ENCODE results near the gene TTYH1.
"Not testable (repeated sequence)": the region's sequence is repeated elsewhere in the genome, so short reads cannot be mapped to it uniquely, and the experiment has no call there.

The TTYH1 gene

DNA sequence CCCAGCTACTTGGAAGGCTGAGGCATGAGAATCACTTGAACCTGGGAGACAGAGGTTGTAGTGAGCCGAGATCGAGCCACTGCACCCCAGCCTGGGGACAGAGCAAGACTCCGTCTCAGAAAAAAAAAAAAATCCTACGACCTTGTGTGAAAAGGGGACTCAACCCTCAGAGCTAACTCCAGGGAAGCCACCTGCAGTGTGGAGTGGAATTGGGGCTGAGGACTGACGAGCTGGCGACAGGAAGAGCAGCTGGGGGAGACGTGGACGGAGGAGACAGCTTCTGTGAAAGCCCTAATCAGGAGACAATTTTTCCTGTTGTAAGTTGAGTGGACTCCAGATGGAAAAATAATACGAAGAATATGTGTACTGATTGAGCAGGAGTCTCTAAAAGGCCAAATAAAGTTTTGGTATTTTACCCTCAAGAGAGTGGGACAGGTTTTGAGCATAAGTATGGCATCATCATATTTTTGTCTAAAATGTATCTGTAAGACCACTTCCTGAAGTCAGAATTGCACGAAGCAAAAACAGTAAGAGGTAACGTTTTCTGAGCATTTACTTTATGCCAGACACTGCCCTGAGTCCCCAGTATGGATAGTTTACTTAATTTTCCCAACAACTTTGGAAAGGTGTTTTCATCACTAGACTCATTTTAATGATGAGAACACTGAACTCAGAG is 38.5 kb upstream of the TTYH1 start:
- no peak overlapping the region for H3K4me3 ChIP-seq (ENCODE audit: low read length)
- TF ChIP-seq, protein P1, sequence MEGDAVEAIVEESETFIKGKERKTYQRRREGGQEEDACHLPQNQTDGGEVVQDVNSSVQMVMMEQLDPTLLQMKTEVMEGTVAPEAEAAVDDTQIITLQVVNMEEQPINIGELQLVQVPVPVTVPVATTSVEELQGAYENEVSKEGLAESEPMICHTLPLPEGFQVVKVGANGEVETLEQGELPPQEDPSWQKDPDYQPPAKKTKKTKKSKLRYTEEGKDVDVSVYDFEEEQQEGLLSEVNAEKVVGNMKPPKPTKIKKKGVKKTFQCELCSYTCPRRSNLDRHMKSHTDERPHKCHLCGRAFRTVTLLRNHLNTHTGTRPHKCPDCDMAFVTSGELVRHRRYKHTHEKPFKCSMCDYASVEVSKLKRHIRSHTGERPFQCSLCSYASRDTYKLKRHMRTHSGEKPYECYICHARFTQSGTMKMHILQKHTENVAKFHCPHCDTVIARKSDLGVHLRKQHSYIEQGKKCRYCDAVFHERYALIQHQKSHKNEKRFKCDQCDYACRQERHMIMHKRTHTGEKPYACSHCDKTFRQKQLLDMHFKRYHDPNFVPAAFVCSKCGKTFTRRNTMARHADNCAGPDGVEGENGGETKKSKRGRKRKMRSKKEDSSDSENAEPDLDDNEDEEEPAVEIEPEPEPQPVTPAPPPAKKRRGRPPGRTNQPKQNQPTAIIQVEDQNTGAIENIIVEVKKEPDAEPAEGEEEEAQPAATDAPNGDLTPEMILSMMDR (conservative IDR thresholded peaks at IDR 0.05; ENCODE audit: low read depth, low read length), result no peak
- no peak for DNase-seq (ENCODE audit: low read depth)

DNA sequence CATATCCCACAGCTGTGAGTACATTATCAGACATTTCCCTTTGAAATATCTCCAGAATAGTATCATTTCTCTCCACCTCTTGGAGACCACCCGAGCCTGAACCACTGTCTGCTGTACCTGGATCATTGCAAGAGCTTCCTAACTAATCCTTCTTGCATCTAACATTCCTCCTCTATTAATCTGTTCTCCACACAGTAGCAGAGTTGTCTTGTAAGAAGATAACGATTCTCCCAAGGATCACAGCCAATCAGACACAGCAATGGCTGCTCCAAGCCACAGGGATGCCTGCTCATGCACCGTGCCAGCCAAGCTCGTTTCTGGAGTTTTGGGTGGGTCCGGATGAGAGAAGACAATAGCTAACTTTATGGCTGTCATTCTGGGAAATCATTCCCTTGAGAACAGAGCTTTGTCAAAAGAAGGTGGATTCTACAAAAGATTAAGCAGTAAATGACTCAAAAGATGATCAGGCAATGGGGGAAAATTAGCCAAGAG is 36.0 kb upstream of the TTYH1 start:
- DNase-seq (ENCODE audit: low read depth), result no peak
- H3K4me3 ChIP-seq (ENCODE audit: low read length), result no peak overlapping the region
- TF ChIP-seq, protein P1 (conservative IDR thresholded peaks at IDR 0.05; ENCODE audit: low read depth, low read length), result no peak

DNA sequence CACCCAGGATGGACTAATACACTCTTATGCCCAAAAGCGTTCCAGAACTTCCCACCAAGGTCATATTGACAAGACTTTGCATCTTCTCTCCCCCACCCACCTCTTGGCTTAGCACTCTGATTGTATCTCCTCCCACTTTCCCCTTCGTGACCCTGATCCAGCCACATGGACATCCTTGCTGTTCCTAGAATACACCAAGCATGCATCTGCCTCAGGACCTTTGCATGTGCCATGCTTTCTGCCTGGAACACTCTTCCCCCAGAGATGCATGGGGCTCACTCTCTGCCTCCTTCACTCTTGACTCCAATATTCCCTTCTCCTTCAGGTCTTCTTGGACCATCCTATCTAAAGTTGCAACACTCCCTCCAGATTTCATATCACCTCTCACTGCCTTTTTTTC is 34.4 kb upstream of the TTYH1 start:
- H3K4me3 ChIP-seq (ENCODE audit: low read length), result no peak overlapping the region
- TF ChIP-seq, protein P1 (conservative IDR thresholded peaks at IDR 0.05; ENCODE audit: low read depth, low read length), result no peak
- no peak for DNase-seq (ENCODE audit: low read depth)

DNA sequence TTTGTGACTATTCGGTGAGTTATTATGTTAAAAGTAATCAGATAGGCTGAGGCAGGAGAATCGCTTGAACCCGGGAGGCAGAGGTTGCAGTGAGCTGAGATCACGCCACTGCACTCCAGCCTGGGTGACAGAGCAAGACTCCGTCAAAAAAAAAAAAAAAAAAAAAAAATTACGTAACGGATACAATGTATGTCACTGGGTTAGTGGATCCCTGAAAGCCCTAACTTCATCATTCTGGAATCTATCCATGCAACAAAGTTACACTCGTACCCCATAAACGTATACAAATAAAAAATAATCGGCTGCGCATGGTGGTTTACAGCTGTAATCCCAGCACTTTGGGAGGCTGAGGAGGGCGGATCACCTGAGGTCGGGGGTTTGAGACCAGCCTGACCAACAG is 33.2 kb upstream of the TTYH1 start:
- not testable (repeated sequence) for DNase-seq (ENCODE audit: low read depth); H3K4me3 ChIP-seq (ENCODE audit: low read length)

DNA sequence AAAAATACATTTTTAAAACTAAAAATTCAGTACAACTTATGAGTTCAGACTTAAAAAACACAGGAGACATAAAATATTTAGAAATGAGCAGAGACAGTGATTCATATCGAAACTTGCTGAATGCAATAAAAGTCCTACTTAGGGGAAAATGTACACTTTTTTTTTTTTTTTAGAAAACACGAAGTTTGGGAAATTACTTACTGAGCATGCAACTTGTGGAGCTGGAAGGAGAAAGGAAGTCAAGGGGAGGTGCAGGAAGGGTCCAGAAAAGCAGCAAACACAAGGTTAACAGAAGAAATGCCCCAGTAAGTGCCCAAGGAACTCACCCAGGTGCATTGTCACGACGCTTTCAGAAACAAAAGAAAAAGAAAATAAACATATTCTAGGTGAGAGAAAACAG is 31.9 kb upstream of the TTYH1 start:
- TF ChIP-seq, protein P1 (conservative IDR thresholded peaks at IDR 0.05; ENCODE audit: low read depth, low read length), result no peak
- DNase-seq (ENCODE audit: low read depth), result no peak

DNA sequence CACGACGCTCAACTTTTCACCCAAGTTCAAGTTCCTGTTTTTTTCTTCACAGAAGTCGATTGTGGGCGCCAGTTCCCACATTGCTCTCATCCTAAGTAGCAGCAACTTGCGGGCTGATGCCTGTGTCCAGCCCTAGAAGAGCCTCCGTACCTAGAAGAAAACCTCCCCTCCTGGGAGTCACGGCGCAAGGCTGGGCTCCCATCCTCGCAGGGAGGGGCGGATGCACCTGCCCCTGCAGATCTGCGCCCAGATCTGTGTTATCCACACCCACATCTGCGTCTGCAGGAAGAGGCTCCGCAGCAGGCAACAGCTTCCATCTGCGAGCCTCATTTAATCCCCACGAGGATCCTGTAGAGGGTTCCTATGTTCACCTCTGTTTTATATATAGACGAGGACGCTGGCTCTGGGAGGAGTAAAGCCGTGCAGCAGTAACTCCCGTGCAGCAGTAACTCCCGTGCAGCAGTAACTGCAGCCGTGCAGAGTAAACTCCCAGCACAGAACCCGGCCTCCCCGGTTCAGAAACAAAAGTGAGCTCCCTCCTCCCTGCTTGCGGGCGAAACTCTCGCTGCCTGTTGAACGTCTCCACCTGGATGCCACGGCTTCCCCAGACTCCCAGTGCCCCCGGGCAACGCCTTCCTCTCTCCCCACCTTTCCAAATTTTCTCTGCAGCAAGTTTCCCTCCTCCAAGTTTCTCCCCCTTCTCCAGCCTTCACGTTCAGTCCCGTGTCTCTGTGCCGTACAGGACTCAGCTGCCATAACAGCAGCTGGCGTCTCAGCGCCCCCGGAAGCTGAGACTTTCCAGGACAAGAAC is 27.1 kb upstream of the TTYH1 start:
- DNase-seq (ENCODE audit: low read depth), result no peak
- TF ChIP-seq, protein P1 (conservative IDR thresholded peaks at IDR 0.05; ENCODE audit: low read depth, low read length), result no peak
- no peak overlapping the region for H3K4me3 ChIP-seq (ENCODE audit: low read length)

More for the DNA sequence above, 31.9 kb upstream of the TTYH1 start:
- H3K4me3 ChIP-seq (ENCODE audit: low read length), result no peak overlapping the region

DNA sequence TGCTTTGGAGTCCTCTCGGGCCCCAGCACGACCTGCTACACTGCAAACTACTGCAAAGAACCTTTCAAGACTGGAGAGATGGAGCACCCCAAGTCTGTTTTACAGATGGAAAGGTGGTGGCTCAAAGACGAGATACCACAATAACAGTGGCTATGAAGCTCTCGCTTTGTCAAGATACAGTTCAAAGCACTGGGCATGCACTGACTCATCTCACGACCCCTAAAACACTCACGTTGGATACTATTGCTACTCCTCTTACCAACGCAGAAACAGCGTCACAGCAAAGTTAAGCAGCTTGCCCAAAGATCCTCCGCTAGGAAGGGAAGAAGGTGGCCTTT is 26.5 kb upstream of the TTYH1 start:
- no peak for DNase-seq (ENCODE audit: low read depth)
- H3K4me3 ChIP-seq (ENCODE audit: low read length), result no peak overlapping the region
- TF ChIP-seq, protein P1 (conservative IDR thresholded peaks at IDR 0.05; ENCODE audit: low read depth, low read length), result no peak
